GF-D8 (cell line): ENCODE measurements around the gene UTF1.
"Not testable (repeated sequence)": the region's sequence is repeated elsewhere in the genome, so short reads cannot be mapped to it uniquely, and the experiment has no call there.

Source experiments
- DNase-seq: peaks from one replicate; lab custom pipeline; 2025; lab: John Stamatoyannopoulos, UW

Gene UTF1

DNA sequence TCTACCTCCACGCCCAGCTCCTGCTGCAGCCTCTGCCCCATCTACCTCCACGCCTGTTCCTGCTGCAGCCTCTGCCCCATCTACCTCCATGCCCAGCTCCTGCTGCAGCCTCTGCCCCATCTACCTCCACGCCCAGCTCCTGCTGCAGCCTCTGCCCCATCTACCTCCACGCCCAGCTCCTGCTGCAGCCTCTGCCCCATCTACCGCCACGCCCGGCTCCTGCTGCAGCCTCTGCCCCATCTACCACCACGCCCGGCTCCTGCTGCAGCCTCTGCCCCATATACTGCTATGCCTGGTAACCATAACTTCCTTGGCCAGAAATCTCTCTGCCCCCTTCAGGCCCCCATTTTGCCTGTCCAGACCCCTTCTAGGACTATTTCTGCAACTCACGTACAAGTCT lies 35.0 kb downstream of the UTF1 start:
- not testable (repeated sequence) for DNase-seq

- no peak for DNase-seq
These were observed 36.2 kb downstream of the UTF1 start for GRCh38 chr10:133266056-133266795.

- no peak for DNase-seq
These were observed 37.3 kb downstream of the UTF1 start for GRCh38 chr10:133267293-133267692.

GRCh38 chr10:133267829-133268228 lies 37.8 kb downstream of the UTF1 start:
- DNase-seq, result no peak

GRCh38 chr10:133268532-133268931 lies 38.5 kb downstream of the UTF1 start:
- no peak for DNase-seq

- no peak for DNase-seq
These were observed 39.4 kb downstream of the UTF1 start for GRCh38 chr10:133269367-133269766.

GRCh38 chr10:133270204-133270603 lies 40.2 kb downstream of the UTF1 start:
- DNase-seq, result no peak

DNA sequence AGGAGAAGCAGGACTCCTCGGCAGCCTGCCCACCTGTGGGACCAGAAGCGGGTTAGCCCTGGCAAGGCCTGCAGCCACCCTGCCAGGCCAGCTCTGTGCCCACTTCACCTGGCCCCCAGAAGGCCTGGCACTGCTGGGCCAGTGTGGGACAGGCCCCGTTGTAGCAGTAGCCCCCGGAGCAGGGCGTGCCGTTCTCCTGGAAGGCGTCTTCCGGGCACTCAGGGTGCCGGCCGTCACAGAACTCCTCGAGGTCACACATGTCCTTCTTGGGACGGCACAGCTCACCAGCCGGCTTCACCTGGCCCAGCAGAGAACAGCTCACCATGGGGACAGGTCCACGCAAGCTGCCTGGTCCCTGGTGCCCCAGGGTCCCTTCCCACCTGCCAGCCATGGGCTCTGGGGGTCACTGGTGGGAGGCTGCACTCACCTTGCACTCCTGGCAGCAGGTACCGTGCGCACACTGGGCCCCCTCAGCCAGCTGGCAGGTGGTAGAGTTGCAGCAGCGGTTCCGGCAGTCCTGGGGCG lies 40.8 kb downstream of the UTF1 start:
- DNase-seq, result no peak

GRCh38 chr10:133271521-133272300 lies 41.7 kb downstream of the UTF1 start:
- DNase-seq, result no peak

- no peak for DNase-seq
These were observed 42.4 kb downstream of the UTF1 start for GRCh38 chr10:133272301-133272963.

DNA sequence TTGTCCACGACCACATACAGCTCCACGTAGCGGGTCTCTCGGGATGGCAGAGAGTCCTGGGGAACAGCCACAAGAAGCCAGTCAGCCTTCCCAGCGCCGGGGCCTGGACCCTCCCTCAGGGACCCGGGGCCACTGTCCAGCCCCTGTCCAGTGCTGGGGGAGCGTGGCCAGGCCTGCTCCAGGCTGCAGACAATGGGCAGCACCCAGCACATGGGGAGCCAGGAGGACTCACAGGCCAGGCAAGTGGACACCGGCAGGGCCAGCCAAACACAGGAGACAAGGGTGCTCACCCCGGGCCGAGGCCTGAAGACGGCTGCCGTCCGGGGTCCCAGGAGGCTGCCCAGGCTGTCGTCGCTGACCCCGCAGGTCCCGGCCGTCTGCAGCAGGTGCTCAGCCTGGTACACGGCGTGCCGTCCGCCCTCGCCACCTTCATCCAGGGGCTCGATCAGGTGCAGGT lies 43.0 kb downstream of the UTF1 start:
- DNase-seq, result no peak

DNA sequence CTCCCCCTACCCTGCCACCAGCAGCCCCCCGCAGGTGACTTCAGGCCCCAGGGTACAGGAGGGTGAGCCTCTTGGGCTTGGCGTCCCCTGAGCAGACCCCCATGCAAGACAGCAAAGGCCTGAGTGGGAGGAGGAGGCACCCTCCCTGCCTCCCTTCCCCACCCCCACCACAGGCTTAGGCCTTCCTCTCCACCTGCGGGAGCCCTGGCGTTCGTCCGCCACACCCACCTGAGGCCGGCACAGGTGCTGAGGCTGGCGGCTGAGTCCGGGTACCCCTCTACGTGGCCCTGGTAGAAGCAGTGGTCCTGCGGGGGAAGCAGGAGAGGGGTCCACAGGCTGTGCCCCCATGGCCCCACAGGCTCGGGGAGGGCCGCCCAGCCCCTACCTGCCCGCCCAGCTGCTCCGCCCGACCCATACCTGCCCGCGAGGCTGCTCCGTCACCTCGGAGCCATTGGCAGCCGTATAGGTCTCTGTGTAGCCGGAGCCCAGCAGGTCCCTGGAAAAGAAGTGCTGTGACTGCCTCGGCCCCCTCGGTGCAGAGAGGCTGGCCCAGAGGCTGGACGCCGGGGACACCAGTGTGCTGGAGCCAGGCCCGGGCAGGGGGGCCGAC lies 43.6 kb downstream of the UTF1 start:
- no peak for DNase-seq

GRCh38 chr10:133274751-133275683 lies 45.0 kb downstream of the UTF1 start:
- DNase-seq, result peak; percentile 85

DNA sequence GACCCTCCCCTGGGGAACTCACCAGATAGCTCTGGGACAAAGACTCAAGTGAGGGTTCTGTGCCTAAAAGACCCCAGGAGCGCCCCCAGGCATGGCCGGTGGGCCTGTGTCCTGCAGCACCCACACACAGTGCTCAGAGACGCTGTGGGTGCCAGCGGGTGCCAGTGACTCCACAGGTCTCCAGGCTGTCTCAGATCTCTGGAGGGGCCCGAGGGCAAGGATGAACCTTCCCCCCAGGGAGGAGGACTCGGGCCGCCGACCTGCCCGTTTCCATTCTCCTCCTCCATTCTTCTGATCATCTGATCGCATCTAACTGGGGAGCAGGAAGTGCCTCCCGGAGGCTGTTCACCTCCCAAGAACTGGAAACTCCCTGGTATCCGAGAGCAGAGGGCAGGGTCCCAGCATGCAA lies 45.7 kb downstream of the UTF1 start:
- peak; percentile 21 for DNase-seq

DNA sequence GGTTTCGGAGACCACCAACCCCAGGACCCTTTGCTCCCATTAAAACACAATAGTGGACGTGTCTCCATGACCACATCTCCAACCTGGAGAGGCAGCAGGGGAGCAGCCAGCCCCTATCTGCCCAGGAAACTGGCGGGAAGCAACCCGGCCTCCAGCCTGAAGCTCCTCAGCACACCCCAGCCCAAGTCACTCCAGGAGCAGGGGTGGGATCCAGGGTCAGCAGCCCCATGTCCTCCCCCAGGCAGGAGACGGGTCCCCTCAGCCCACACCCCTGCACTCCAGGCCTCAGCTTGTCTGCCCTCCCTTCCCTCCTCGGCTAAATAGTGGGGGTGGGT lies 46.0 kb downstream of the UTF1 start:
- DNase-seq, result no peak

DNA sequence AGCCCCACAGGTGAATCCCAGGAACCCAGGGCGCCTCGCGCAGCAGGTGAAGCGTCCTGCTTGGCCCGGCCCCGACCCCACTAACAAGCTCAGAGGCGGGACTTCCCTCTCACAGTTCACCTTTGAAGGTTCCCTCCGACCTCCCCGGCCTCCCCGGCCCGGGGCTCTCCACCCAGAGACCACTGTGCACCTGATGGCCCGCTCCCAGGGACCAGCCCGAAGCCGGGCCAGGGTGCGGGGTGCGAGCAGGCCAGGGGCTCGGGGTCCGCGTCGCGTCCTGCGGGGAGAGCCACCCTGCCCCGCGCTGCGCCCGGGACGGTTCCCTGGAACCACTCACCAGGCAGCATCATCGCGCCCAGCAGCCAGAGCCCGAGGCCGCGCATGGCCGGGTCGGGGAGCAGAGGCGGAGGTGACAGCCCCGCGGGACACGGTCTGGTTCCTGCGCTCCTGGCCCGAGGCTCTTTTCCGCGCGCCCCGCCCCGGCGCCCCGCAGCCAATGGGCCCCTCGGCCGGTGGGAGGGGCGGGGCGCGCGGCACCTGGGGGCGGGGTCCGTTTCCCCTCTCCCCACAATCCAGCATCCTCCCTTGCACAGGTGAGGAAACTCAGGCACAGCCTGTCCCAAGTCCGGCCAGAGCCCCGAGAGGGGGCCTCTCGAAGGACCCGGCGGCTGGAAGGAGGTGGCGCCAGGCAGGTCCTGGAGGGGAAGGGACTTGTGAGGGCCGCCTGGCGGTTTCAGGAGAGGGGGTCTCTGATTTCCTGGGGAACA lies 46.6 kb downstream of the UTF1 start, which contains the start of gene ADAM8:
Gene ADAM8 (minus strand): TSS at position 434 of the 767 bp plus-strand sequence. CDS start 51 bp downstream, at position 383.
- DNase-seq, result no peak

GRCh38 chr10:133277277-133277992 lies 47.4 kb downstream of the UTF1 start:
- DNase-seq, result no peak

DNA sequence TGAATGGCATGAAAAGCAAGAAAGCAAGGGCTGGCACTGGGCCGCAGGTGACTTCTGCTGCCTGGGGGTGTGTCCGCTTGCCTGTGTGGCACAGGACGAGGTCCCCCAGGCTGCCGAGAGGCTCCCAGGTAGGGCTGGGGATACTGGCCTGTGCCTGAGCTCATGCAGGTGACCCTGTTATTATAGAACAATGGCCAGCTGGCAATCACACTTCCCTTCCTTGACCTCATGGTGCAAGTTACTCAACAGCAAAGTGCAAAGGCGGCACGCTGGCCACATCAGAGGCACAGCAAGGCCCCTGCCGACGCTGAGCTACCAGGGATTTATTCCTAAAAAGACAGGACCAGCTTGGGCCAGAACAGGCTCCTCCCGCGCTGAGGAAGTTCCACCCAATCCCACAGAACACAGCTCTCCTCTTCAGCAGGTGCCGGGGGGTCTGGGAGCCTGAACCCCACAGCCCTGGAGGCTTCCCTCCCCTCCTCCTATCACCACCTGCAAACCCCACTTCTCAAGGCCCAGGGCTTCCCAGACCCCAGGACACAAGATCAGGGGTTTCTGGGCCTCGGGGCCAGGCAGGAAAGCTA lies 48.1 kb downstream of the UTF1 start:
- DNase-seq, result no peak
